Measurements from ENCODE around the gene BDKRB1.

- TF ChIP-seq FOXM1 (IDR thresholded peaks at IDR 0.05; ENCODE audit: borderline replicate concordance, low read depth) (no peak), USF1 (IDR thresholded peaks at IDR 0.05) (no peak), EP300 (IDR thresholded peaks at IDR 0.05; ENCODE audit: borderline replicate concordance) (no peak), MAX (IDR thresholded peaks at IDR 0.05) (no peak), CREB1 (IDR thresholded peaks at IDR 0.05; ENCODE audit: low read depth) (no peak), YY1 (IDR thresholded peaks at IDR 0.05; ENCODE audit: low read depth) (no peak), RAD21 (IDR thresholded peaks at IDR 0.05; ENCODE audit: low read depth) (no peak), REST (IDR thresholded peaks at IDR 0.05; ENCODE audit: low read depth) (no peak), TAF1 (IDR thresholded peaks at IDR 0.05; ENCODE audit: low read depth) (no peak), EGR1 (IDR thresholded peaks at IDR 0.05) (no peak), TEAD4 (IDR thresholded peaks at IDR 0.05) (no peak), NFIC (IDR thresholded peaks at IDR 0.05) (no peak), ZBTB7A (IDR thresholded peaks at IDR 0.05; ENCODE audit: low read depth) (no peak), CEBPB (IDR thresholded peaks at IDR 0.05) (no peak)
Observed at GRCh38 chr14:96273629-96274028, 17.6 kb downstream of the BDKRB1 start.
